CD4-positive, alpha-beta T cell treated with Interleukin-10 for 1 hour (primary cell): ENCODE measurements around the gene ZBTB17.

Source experiments
- DNase-seq: peaks from one replicate; pipeline ENCODE4 v3.0.0-alpha.2; 2020

Gene ZBTB17

DNA sequence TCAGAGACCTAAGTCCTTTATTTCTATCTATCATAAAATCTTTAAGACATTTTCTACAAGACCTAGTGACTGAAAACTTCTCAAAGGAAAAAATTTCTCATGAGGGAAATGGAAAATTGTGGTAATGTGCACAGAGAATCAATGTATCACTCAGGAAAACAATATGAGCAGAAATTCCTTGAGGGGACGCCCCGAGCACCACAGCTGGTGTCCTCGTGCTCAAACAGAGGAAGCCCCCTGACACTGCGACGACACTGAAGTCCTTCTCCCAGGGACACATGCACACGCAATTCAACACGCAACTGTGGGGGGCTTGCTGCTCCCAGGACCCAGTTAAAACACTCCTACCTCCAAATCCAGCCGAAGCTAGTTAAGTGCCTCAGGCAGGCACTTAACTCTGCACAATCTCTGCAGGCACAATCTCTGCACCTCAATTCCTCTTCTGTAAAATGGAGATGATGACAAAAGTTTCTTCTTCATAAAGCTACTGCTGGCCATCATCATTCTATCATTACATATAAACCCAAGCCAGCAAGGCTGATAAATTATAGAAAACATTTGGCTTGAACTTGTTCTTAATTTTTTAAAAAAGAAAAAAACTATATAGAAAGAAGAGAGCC, 16.0 kb downstream of the ZBTB17 start:
- no peak for DNase-seq

DNA sequence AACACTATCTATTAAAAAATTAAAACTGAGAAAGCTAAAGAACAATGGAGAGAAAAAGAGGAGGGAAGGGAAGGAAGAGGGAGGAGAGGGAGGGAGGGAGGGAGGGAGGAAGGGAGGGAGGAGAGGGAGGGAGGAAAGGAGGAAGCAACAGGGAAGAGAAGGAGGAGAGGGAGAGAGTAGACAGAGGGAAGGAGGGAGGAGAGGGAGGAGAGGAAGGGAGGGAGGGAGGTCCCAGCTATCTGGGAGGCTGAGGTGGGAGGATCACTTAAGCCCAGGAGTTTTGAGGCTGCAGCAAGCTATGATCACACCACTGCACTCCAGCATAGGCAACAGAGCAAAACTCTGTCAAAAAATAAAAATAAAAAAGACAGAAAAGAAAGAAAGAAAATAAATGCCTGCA, 16.5 kb downstream of the ZBTB17 start:
- DNase-seq, result no peak

DNA sequence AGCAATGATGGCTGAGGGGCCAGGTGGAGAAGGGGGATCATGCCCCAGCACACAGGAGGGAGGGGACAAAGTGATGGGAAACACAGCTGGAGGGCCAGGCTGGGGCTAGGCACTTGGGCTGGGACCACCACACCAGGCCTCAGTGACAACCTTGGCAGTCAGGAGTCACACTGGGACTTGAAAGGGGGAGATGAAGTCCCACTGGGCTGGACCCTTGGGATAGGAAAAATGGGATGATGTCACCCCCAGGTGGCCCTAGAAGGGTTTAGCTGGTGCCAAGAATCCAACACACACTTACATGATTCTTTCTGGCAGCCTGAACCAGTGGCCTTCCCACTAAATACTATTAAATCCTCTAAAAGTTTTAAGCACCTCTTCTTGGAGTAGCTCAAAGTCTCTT, 17.1 kb downstream of the ZBTB17 start:
- no peak for DNase-seq

DNA sequence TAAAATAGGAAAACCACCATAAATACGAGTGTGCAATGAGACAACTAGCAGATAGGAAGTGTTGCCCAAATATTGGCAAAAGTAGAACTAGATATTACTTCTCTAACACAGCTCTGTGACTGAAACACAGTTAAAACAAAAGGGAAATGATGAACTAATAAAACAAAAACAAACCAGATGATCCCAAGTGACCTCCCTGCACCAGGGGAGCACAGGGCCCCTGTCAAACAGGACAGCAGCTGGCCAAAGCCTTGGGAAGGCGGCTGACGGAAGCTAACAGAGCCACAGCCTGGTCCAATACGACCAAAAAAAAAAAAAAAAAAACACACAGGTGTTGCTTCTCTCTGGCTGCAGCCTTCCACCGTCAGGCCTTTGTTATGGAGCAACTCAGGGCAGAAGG, 17.8 kb downstream of the ZBTB17 start:
- no peak for DNase-seq

DNA sequence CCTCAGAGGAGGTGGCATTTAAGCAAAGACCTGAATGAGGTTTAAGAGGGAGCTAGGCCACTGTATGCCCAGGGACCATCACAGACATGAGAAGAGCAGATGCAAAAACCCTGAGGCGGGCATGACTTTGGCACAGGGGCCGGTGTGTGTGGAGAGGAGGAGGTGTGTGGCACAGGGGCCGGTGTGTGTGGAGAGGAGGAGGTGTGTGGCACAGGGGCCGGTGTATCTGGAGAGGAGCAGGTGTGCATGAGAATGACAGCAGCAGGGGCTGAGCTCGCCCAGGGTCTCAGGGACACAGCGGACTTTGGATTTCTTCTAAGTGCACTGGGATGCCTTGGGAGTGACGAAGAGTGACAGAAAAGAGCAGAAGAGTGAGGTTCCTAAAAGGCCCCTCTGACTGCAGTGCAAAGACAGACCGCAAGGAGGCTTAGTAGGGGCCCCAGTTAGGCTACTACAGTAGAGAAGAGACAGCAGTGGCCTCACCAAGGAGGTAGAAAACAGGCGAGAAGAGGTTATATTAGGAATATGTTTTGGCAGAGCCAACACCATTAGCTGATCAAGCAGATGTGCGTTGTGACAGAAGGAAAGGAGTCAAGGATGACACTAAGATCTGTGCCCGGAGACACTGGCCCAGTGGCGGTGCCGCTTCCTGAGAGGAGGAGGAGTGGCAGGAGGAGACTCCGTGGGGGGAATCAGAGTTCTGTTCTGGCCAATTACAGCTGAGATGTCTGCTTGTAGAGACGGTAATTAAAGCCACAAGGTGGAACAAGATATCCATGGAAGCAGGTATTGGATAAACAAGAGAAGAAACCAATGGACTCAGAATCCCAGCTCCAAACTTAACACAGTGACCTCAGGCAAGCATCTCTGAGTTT, 18.4 kb downstream of the ZBTB17 start:
- DNase-seq, result no peak

DNA sequence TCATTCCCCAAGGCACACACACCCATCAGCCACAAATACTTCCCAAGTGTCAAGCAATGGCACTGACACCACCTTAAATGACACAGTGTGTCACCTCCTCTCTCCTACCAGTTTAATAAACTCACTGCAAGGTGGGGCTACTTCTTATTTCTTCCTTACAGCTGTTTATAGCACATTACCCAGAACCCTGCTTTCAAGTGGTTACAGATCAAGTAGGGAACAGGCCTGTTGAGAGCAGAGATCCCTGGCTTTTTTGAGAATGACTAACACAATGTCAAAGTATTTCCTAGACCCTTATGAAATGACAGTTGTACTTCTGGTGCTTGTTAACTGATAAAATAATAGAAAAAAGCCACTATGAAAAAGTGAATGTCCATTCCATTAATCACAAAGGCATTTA, 19.8 kb downstream of the ZBTB17 start:
- DNase-seq, result no peak

DNA sequence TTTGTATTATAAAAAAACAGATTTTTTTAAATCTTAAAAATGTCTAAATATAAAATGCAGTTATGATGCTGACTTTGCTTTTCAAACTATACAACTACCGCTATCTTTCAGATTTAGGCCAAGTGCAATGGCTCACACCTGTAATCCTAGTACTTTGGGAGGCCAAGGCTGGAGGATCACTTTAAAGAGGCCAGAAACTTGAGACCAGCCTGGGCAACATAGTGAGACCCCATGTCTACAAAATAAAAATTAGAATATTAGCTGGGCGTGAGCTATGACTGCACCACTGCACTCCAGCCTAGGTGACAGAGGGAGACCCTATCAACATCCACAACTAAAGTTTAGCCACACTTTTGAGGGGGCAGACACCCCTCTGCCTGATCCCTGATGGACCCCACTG, 20.3 kb downstream of the ZBTB17 start:
- DNase-seq, result no peak

DNA sequence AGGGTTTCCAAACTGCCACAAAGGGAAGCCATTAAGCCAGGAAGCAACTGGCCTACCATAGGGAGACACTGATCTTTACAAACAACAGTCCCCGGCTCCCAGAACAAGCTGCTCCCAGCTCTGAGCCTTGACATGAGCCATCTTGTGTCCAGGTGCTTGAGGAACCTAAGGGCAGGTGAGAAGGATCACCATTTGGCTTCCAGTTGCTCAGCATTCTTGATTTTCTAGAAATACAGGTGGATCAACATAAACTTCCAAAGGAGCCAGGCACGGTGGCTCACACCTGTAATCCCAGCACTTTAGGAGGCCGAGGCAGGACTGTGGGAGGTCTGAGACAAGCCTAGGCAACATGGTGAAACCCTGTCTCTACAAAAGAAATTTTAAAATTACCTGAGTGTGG, 21.6 kb downstream of the ZBTB17 start:
- no peak for DNase-seq

DNA sequence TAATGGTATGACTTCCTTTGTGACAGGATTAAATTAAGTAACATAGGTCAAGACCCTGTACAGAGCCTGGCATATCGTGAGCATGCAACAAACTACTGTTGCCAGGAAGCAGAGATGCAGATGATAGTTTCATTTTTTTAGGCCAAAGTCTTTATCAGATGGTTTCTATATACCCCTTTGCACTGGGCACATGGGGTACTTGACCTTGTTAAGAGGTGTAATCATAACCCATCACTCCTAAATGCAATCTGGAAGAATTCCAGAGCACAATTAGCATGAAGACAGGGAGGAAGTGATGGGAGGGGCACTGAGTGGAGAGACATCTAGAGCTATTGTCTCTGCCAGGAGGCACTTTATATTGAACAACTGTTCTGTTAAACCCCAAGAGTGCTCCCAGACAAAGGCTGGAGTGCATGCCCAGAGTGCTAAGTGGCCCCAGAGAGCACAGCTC, 22.1 kb downstream of the ZBTB17 start:
- no peak for DNase-seq

DNA sequence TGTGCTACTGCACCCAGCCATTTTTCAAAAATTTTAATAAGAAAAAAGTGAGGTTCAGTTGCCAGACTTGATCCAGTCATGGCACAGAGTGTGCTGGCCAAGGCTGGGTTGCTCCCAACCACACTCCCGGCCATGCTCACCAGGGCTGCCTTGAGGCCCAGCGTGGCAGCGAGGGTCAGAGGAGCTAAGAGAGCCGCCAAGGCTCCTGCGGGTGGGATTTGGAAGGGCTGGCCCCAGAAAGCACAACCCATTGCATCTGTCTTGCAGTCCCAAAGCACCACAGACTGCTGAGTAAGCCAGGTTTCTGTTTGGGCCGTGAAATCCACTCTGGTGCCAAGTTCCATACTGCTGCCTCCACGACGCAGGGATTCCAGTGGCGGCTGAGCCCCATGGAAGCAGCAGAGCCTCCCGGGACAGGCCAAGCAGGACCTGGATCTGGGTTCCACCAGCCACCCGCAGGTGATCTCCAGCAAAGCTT, 22.6 kb downstream of the ZBTB17 start:
- DNase-seq, result no peak

DNA sequence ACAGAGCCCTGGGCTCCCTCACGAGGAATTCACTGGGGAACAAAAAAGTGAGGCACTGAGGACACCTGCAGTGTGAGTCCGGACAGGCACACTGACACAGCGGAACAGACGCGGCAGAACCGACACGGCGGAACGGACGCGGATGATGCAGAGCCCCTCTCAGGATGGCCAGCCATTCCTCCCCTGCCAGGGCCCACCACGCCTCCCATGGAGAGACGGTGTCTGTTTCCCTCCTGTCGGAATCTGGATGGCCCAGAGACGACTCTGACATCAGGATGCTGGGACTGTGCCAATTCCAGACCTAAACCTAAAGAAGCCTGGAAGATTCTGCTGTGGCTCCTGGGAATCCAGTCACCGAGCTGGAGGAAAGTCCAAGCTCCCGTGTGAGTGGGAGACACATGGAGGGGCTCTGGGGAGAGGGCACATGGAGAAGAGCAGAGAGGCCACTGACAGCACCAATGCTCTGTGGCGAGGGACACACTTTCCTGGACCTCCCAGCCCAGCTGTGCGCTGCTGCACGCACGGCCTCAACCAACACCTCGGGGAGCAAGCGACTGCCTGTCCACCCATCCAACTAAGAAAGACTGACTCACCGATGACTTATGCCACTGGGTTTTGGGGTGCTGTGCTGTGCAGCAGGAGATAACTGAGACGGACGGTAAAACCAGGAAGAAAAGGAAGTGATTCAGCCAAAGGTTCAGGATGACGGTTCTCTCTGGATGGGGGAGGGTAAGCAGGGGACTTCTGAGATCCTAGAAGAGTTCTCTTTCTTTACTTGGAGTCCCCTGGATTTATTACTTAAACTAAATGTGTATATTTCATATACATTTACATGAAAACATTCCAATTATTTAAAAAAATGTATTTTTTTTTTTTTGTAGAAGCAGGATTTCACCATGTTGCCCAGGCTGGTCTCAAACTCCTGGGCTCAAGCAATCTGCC, 23.3 kb downstream of the ZBTB17 start:
- DNase-seq, result no peak

DNA sequence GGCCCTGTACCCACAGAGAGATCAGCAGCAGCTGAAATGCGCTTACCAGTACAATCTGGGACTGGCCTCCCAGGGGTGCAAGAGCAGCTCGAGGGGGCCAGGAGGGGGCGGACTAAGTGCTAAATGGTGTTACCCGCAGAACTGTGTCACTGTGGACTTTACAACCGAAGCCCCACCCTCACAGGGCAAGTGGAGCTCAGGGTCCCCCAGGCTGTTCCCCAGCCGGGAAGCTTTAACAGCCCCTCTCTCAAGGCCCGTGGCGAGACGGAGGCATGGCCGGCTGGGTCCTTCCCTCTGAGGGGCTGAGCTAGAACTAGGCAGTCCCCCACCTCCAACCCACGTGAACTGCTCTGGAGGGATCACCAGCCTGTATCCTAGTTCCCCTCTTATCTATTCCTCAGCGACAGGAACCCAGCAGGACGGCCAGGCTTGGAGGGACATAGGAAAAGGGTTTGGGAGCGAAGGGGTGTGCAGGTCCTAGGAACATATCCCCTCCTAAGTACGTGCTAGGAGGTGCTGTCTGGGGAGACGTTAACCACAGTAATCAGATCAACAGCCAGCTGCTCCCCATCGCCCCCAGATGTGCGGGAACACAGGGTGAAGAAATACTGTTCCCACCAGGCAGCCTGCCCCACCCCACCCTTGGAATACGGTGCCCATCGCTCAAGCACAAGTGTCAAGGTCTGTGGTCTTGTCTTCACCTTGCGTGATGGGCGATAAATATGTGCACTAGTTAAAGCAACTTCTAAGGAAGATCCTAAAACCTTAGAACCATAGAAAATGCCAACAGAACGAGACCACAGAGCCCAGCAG, 24.4 kb downstream of the ZBTB17 start:
- peak; percentile 53 for DNase-seq

DNA sequence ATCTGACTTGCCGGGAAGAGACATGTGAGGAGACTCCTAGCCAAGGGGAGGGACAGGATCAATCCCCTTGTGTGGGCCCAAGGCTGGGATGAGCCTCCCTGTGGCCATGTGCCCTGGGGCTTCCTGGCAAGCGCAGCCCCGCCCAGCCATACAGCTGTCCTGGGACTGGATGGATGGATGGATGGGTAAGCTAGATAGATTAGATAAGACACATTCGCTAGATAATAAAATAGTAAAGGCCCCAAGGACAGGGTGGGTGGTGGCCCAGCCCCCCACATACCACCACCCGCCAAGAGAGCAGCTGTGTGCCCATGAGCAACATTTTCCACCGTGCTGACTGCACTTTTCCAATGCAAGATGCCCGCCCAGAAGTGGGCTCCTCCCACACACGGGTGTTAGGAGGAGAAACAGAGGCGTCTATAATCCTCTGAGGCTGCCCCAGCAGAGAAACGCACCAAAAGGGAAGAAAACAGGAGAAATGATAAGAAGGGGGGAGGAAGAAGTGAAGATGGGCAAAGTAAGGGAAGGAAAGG, 25.1 kb downstream of the ZBTB17 start:
- DNase-seq, result peak; percentile 57

DNA sequence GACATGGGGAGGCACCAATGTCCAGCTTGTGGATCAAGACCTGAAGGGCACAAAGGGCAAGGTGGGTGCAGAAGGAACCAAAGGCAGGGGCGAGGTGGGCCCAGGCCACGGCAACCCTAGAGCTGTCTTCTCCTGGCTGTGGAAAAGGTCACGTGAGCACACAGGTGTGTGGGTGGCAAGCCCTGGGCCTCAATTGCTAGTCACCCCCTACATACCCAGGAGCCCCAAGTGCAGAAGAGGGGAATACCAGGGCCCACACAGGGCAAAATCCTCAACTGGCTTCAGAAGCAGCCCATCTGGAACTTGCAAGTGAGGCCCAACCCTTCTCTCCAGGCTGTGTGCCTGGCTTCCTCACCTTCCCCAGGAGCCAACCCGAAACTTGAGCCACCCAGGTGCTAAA, 25.6 kb downstream of the ZBTB17 start:
- DNase-seq, result peak; percentile 34

DNA sequence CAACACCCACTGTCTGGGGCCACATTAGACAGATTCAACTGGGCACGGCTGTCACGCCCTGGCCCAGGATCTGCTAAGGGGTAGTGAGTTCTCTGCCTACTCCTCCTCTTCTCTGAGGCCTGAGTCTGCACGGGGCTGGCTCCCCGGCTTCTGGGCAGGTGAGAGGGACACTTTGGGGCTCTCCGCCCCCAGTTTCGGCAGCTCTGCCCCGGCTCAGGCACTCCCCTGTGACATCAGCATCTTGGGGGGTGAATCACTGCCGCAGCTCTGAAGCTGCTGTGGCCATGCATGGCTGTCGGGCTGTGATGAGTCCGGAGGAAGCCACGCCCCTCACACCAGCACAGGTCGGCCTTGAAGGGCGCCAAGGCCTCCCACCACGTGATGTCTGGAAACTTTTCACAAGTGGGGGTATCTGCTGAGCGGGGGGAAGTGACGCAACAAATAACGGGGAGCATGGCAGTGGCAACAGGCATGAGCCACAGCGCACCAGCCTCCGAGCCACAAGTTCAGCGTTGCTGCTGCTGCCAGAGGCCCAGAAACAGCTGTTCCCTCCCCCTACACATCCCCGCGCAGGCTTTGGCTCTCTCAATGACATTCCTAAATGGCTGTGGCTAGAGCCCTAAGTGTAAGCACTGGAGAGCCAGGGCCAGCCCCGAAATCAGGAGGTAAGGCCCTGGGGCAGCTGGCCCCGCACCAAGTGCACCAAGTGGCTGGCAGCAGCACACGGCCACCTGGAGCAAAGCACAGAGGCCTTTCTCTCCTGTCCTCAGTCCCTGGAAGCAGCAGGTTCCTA, 26.3 kb downstream of the ZBTB17 start:
- DNase-seq, result peak; percentile 96

DNA sequence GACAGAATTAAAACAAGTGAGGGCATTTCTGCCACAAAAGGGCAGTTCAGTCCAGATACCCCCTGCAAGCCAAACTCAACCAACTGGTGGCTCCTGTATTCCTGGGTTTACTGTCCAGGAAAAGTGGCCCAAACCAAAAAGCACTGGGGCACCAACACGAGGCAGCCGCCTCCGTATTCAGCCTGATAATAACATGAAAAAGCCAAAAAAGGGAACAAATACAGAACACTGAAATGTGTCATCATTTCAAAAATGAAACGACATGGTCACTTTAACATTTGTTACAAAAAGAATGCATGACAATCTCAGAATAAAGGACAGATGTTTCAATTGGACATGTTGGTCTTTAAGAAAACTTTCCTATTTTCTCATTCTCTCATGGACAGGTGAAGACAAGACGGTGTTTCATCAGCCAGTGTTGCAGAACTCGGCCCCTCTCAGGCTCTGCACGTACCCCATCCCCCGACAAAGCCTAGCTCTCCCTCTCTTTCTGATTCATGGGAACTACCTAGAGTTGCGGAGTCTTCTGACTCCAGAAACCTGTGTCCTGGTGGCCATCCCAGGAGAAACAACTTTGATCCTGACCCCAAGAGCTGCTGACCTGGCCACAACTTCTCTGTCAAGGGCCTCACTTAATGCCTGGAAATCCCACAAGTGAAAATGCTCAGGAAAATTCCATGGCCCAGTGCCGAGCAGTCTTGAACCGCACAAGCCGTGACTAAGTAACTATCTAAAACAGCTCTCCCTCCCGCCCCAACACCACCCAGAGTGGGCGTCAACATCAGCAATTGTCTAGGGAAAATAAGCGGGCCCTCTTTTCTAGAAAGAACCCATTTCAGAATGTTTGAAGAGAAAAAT, 27.1 kb downstream of the ZBTB17 start:
- no peak for DNase-seq

DNA sequence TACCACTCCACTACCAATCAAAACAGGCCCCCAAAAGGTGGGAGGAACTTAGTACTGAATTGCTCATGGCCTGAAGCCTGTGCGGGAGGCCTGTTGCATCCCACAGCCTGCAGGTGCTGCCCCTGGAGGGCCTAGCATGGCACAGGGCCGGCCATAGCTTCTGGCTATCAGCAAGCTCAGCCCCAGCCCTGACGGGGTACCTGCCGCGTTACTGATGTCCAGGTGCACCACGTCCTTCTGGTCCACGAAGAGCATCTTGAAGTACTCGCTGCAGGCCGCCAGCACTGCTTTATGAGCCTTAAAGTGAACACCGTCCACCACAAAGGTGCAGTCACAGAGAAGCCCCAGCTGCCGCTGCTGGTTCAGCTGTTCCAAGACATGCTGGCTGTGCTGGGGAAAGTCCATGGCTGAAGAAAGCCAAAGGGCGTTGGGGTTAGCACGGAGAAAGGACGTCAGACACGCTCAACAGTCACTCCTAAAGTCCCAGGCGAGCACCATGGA, 27.8 kb downstream of the ZBTB17 start:
- no peak for DNase-seq

DNA sequence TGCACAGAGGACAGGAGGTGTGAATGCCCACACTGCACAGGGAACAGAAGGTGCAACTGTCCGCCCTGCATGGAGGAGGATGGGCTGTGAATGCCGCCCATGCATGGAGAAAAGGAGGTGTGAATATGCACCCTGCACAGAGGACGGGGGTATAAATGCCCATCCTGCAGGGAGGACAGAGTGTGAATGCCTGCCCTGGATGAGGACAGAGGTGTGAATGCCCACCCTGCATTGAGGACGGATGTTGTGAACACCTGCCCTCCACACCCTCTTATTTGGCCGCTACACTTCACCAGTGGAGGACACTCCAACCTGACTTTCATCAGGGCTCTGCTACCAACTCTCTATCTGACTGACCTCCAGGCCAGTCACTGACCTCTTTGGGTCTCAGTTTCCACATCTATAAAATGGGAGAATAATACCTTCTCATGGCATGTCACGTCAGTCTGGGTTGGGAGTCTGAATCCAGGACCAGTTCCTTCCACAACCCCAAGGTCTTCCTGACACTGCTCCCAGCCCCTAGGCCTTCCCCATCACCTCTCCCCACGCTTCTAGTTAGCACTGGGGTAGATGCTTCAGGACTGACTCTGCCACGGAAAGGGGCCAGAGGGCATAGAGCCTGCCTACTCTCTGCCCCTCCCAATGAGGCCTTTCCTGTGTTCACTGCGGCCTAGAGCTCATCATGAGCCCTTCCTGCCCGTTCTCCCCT, 28.4 kb downstream of the ZBTB17 start:
- no peak for DNase-seq
